Loucy (cell line): ENCODE data around the gene LYPLAL1.

ENCODE experiments used
- H2AFZ ChIP-seq: fragments of 200-600 bp; sonication (generic); 2 replicates; pipeline ENCODE4 v1.6.0; 2016; ENCODE audit warnings: antibody characterized with exemption, mild to moderate bottlenecking, low read length, moderate library complexity
- H3F3A ChIP-seq: fragments of 200-600 bp; 2 replicates; pipeline ENCODE4 v1.6.0; 2016; ENCODE audit warnings: antibody characterized with exemption, low read depth, mild to moderate bottlenecking
- H3K27me3 ChIP-seq: fragments of 200-600 bp; sonication (generic); 2 replicates; pipeline ENCODE4 v1.6.1; 2014; ENCODE audit warnings: low read length, mild to moderate bottlenecking; ENCODE audit not compliant: insufficient read depth, poor library complexity, severe bottlenecking
- H3K36me3 ChIP-seq: fragments of 200-600 bp; sonication (generic); 2 replicates; pipeline ENCODE4 v1.6.1; 2016; ENCODE audit warnings: low read length; ENCODE audit not compliant: insufficient read depth
- H3K4me1 ChIP-seq: fragments of 200-600 bp; sonication (generic); 2 replicates; pipeline ENCODE4 v1.5.1; 2014; ENCODE audit warnings: low read length, mild to moderate bottlenecking; ENCODE audit not compliant: insufficient read depth, poor library complexity, severe bottlenecking
- H3K4me2 ChIP-seq: fragments of 200-600 bp; sonication (generic); 2 replicates; pipeline ENCODE4 v1.6.0; 2014; ENCODE audit warnings: antibody characterized with exemption, low read length, low read depth, mild to moderate bottlenecking; ENCODE audit not compliant: poor library complexity, severe bottlenecking
- H3K4me3 ChIP-seq: fragments of 200-600 bp; sonication (generic); 2 replicates; pipeline ENCODE4 v1.5.1; 2014; ENCODE audit warnings: low read length, mild to moderate bottlenecking, mixed read lengths; ENCODE audit not compliant: poor library complexity, severe bottlenecking
- H3K79me2 ChIP-seq: fragments of 200-600 bp; sonication (generic); 2 replicates; pipeline ENCODE4 v1.6.1; 2014; ENCODE audit warnings: low read length; ENCODE audit not compliant: insufficient read depth
- H3K9ac ChIP-seq: fragments of 200-600 bp; sonication (generic); 2 replicates; pipeline ENCODE4 v1.6.0; 2014; ENCODE audit warnings: mild to moderate bottlenecking, low read depth, low read length, moderate library complexity; ENCODE audit not compliant: poor library complexity, severe bottlenecking
- H3K9me2 ChIP-seq: fragments of 200-600 bp; sonication (generic); replicated peaks from 2 replicates; pipeline ENCODE4 v1.6.1; 2016; ENCODE audit warnings: low read depth, low read length, mixed read lengths
- H3K9me3 ChIP-seq: fragments of 200-600 bp; sonication (generic); 2 replicates; pipeline ENCODE4 v1.6.1; 2014; ENCODE audit warnings: mild to moderate bottlenecking, antibody characterized with exemption, low read length, low read depth; ENCODE audit not compliant: insufficient read depth
- H4K20me1 ChIP-seq: fragments of 200-600 bp; sonication (generic); 2 replicates; pipeline ENCODE4 v1.6.0; 2014; ENCODE audit warnings: antibody characterized with exemption, low read length, mild to moderate bottlenecking; ENCODE audit not compliant: insufficient read depth, poor library complexity, severe bottlenecking
- CTCF ChIP-seq: fragments of 200-600 bp; sonication (generic); conservative IDR thresholded peaks from 2 replicates; pipeline ENCODE4 v1.5.1; 2014; ENCODE audit warnings: mild to moderate bottlenecking, antibody characterized with exemption, low read length
- EZH2phosphoT487 ChIP-seq: fragments of 200-600 bp; IDR thresholded peaks from 2 replicates; pipeline ENCODE4 v1.6.1; 2018; ENCODE audit warnings: antibody characterized with exemption, mild to moderate bottlenecking, moderate library complexity, borderline replicate concordance

The LYPLAL1 gene

GRCh38 chr1:219228058-219228419 lies 54.4 kb downstream of the LYPLAL1 start:
- H2AFZ ChIP-seq = no peak overlapping the region
- no peak overlapping the region for H3K9ac ChIP-seq
- no peaks in the 10 kb centered on the region for H3F3A ChIP-seq
- no peaks in the 10 kb centered on the region for H3K36me3 ChIP-seq
- no peak for TF ChIP-seq CTCF
- TF ChIP-seq EZH2phosphoT487 = no peak
- H4K20me1 ChIP-seq = no peaks in the 10 kb centered on the region
- H3K4me1 ChIP-seq = no peaks in the 10 kb centered on the region
- no peaks in the 10 kb centered on the region for H3K9me3 ChIP-seq
- H3K4me3 ChIP-seq = no peak overlapping the region
- no peaks in the 10 kb centered on the region for H3K9me2 ChIP-seq
- H3K79me2 ChIP-seq = no peaks in the 10 kb centered on the region
- no peak overlapping the region for H3K4me2 ChIP-seq
- H3K27me3 ChIP-seq = no peaks in the 10 kb centered on the region

GRCh38 chr1:219232890-219233289 lies 59.2 kb downstream of the LYPLAL1 start:
- Histone ChIP-seq H3K9me2 (no peaks in the 10 kb centered on the region), H4K20me1 (no peaks in the 10 kb centered on the region), H3K79me2 (no peaks in the 10 kb centered on the region), H3K27me3 (no peaks in the 10 kb centered on the region), H3F3A (no peaks in the 10 kb centered on the region), H3K36me3 (no peaks in the 10 kb centered on the region), H3K4me2 (no peak overlapping the region), H3K9ac (no peak overlapping the region), H2AFZ (no peak overlapping the region), H3K4me3 (no peak overlapping the region), H3K9me3 (no peaks in the 10 kb centered on the region), H3K4me1 (no peaks in the 10 kb centered on the region)
- TF ChIP-seq CTCF = no peak
- no peak for TF ChIP-seq EZH2phosphoT487

GRCh38 chr1:219235903-219236481 lies 62.3 kb downstream of the LYPLAL1 start:
- no peaks in the 10 kb centered on the region for H3K79me2 ChIP-seq
- no peak overlapping the region for H3K4me2 ChIP-seq
- no peaks in the 10 kb centered on the region for H3F3A ChIP-seq
- no peaks in the 10 kb centered on the region for H4K20me1 ChIP-seq
- no peaks in the 10 kb centered on the region for H3K36me3 ChIP-seq
- H3K9me3 ChIP-seq = no peaks in the 10 kb centered on the region
- H3K9me2 ChIP-seq = no peaks in the 10 kb centered on the region
- H3K9ac ChIP-seq = no peak overlapping the region
- H3K27me3 ChIP-seq = no peaks in the 10 kb centered on the region
- no peak overlapping the region for H3K4me3 ChIP-seq
- TF ChIP-seq EZH2phosphoT487 = no peak
- no peak for TF ChIP-seq CTCF
- no peaks in the 10 kb centered on the region for H3K4me1 ChIP-seq
- H2AFZ ChIP-seq = no peak overlapping the region
